WTC11 (cell line): Measurements from ENCODE around the gene KATNA1. TPM values are rescaled to one million over a fixed set of nuclear protein-coding genes. Genes with fewer than 3 reads are reported as not detected.

ENCODE experiments used
- ATAC-seq: fragments of 200-7000 bp; cut with Tn5 transposase; 2 replicates; pipeline ENCODE4 v1.10.0; 2021; ENCODE audit warnings: mild to moderate bottlenecking, moderate library complexity
- CTCF ChIA-PET: fragments of 300-600 bp; sonication (Branson Sonifier 250); formaldehyde crosslinking; loops from one replicate; lab custom pipeline; 2021; ENCODE audit warnings: antibody characterized with exemption; lab: Charles Lee
- POLR2A ChIA-PET: fragments of 350-600 bp; sonication (Branson Sonifier 250); formaldehyde crosslinking; loops from one replicate; lab custom pipeline; 2021; ENCODE audit warnings: antibody characterized with exemption; lab: Charles Lee
- DNase-seq: peaks from one replicate; pipeline ENCODE4 v3.0.0; 2021; ENCODE audit warnings: low spot score
- H3K27ac Mint-ChIP-seq: 2 replicates; pipeline ENCODE4 v1.8.0; 2021; ENCODE audit warnings: mixed read lengths
- H3K27me3 Mint-ChIP-seq: 2 replicates; pipeline ENCODE4 v1.8.0; 2021; ENCODE audit warnings: low read depth, mild to moderate bottlenecking, moderate library complexity, mixed read lengths
- H3K36me3 Mint-ChIP-seq: 2 replicates; pipeline ENCODE4 v1.8.0; 2021; ENCODE audit warnings: mixed read lengths
- H3K4me1 Mint-ChIP-seq: 2 replicates; pipeline ENCODE4 v1.8.0; 2022; ENCODE audit warnings: mixed read lengths
- H3K4me3 Mint-ChIP-seq: 2 replicates; pipeline ENCODE4 v1.8.0; 2021; ENCODE audit warnings: mild to moderate bottlenecking, moderate library complexity, mixed read lengths
- H3K9me3 Mint-ChIP-seq: 2 replicates; pipeline ENCODE4 v1.8.0; 2021; ENCODE audit warnings: mixed read lengths
- AFF4 ChIP-seq: sonication (generic); formaldehyde crosslinking; IDR thresholded peaks from 2 replicates; pipeline ENCODE4 v1.8.1; 2023; ENCODE audit warnings: mild to moderate bottlenecking, missing genetic modification reagents, borderline replicate concordance
- AR ChIP-seq: fragments of 250-450 bp; sonication (Bioruptor Pico); IDR thresholded peaks from 2 replicates; pipeline ENCODE4 v1.9.0; 2021; ENCODE audit warnings: mild to moderate bottlenecking
- CBFB ChIP-seq: sonication (generic); formaldehyde crosslinking; IDR thresholded peaks from 2 replicates; pipeline ENCODE4 v1.8.1; 2022; ENCODE audit warnings: mild to moderate bottlenecking, low read depth, missing genetic modification reagents
- ERG ChIP-seq: fragments of 250-450 bp; sonication (Bioruptor Pico); IDR thresholded peaks from 2 replicates; pipeline ENCODE4 v1.8.0; 2021; ENCODE audit warnings: mild to moderate bottlenecking
- HMGA2 ChIP-seq: fragments of 250-450 bp; sonication (Bioruptor Pico); IDR thresholded peaks from 2 replicates; pipeline ENCODE4 v1.4.0; 2021; ENCODE audit warnings: mild to moderate bottlenecking, moderate library complexity
- RORB ChIP-seq: fragments of 250-450 bp; sonication (Bioruptor Pico); IDR thresholded peaks from 2 replicates; pipeline ENCODE4 v1.9.0; 2021; ENCODE audit warnings: mild to moderate bottlenecking
- TEAD1 ChIP-seq: sonication (generic); formaldehyde crosslinking; IDR thresholded peaks from 2 replicates; pipeline ENCODE4 v1.8.0; 2022; ENCODE audit warnings: mild to moderate bottlenecking, missing genetic modification reagents
- ZNF232 ChIP-seq: sonication (generic); formaldehyde crosslinking; IDR thresholded peaks from 2 replicates; pipeline ENCODE4 v1.8.0; 2022; ENCODE audit warnings: mild to moderate bottlenecking, missing genetic modification reagents
- ZNF396 ChIP-seq: fragments of 250-450 bp; sonication (Bioruptor Pico); IDR thresholded peaks from 2 replicates; pipeline ENCODE4 v1.8.0; 2021; ENCODE audit warnings: mild to moderate bottlenecking, moderate library complexity, borderline replicate concordance
- ZNF416 ChIP-seq: fragments of 250-450 bp; sonication (Bioruptor Pico); IDR thresholded peaks from 2 replicates; pipeline ENCODE4 v1.9.0; 2021; ENCODE audit warnings: mild to moderate bottlenecking, inconsistent platforms
- total RNA-seq: library from RNA; stranded (reverse); gene quantifications from 3 replicates; pipeline ENCODE4 v1.2.3, GENCODE V29; 2021

KATNA1 gene
- total RNA-seq, 1 experiment from 2014 or later = 18.1 TPM

GRCh38 chr6:149642829-149643580, 5.5 kb downstream of the KATNA1 start (continued):
- no peak for TF ChIP-seq ERG (CRISPR knock-in tag)
- TF ChIP-seq TEAD1 (CRISPR knock-in tag) = no peak
- TF ChIP-seq RORB (CRISPR knock-in tag) = no peak
- no peak for TF ChIP-seq AFF4 (CRISPR knock-in tag)
- TF ChIP-seq CBFB = no peak
- no peak for TF ChIP-seq ZNF416 (CRISPR knock-in tag)
- no peak for TF ChIP-seq ZNF232

GRCh38 chr6:149636124-149636523, 12.4 kb downstream of the KATNA1 start:
- CTCF ChIA-PET = interaction anchor here (1.5 kb wide), 1 partner anchor 90 kb away, joined by 4 read pairs; the partner anchor contains the start of gene PPIL4
- ATAC-seq = no peak
- H3K9me3 Mint-ChIP-seq = no peaks in the 10 kb centered on the region
- TF ChIP-seq AR (no peak), ZNF396 (CRISPR knock-in tag) (no peak)
- TF ChIP-seq, all 79 proteins: peak for 0
- H3K4me1 Mint-ChIP-seq = no peaks in the 10 kb centered on the region
- no peaks in the 10 kb centered on the region for H3K27me3 Mint-ChIP-seq
- H3K36me3 Mint-ChIP-seq = peaks cover 13% of the 10 kb centered on the region
- POLR2A ChIA-PET = no interaction called here
- H3K27ac Mint-ChIP-seq = no peak overlapping the region
- H3K4me3 Mint-ChIP-seq = no peak overlapping the region
- no peak for DNase-seq

- CTCF ChIA-PET = no interaction called here
- Mint-ChIP-seq H3K4me3 (no peak overlapping the region), H3K27me3 (no peaks in the 10 kb centered on the region)
- ATAC-seq (no peak), DNase-seq (no peak)
- TF ChIP-seq ERG (CRISPR knock-in tag) (no peak), ZNF232 (no peak), HMGA2 (peak; percentile 68; the same call in 1 of the 2 replicates)
- TF ChIP-seq, all 79 proteins: peak for 1
- no peaks in the 10 kb centered on the region for H3K9me3 Mint-ChIP-seq
- POLR2A ChIA-PET = interaction anchor here (0.5 kb wide), 1 partner anchor 107 kb away, joined by 3 read pairs; no protein-coding TSS in a partner anchor
- H3K4me1 Mint-ChIP-seq = no peaks in the 10 kb centered on the region
- peaks cover 15% of the 10 kb centered on the region for H3K36me3 Mint-ChIP-seq
- no peak overlapping the region for H3K27ac Mint-ChIP-seq
These were observed 14.2 kb downstream of the KATNA1 start for GRCh38 chr6:149634315-149634714.
